ENCODE results near the gene ANP32D.
"Not testable (repeated sequence)": the region's sequence is repeated elsewhere in the genome, so short reads cannot be mapped to it uniquely, and the experiment has no call there.

The ANP32D gene

GRCh38 chr12:48455116-48455515, 17.2 kb upstream of the ANP32D start:
- Mint-ChIP-seq H3K4me3 (no peak overlapping the region), H3K27ac (no peak overlapping the region), H3K9me3 (peaks cover 2% of the 10 kb centered on the region), H3K27me3 (ENCODE audit: low read depth) (peaks cover 18% of the 10 kb centered on the region), H3K4me1 (no peaks in the 10 kb centered on the region), H3K36me3 (ENCODE audit: low read depth) (no peaks in the 10 kb centered on the region)
- no peak for TF ChIP-seq CTCF (IDR thresholded peaks at IDR 0.05; ENCODE audit: unreplicated experiment in 3 of 3)

GRCh38 chr12:48459259-48459658, 13.1 kb upstream of the ANP32D start:
- no peaks in the 10 kb centered on the region for H3K36me3 Mint-ChIP-seq (ENCODE audit: low read depth)
- H3K4me3 Mint-ChIP-seq = no peak overlapping the region
- peaks cover 14% of the 10 kb centered on the region for H3K27me3 Mint-ChIP-seq (ENCODE audit: low read depth)
- no peak for TF ChIP-seq CTCF (IDR thresholded peaks at IDR 0.05; ENCODE audit: unreplicated experiment in 3 of 3)
- H3K9me3 Mint-ChIP-seq = no peaks in the 10 kb centered on the region
- H3K4me1 Mint-ChIP-seq = no peaks in the 10 kb centered on the region
- no peak overlapping the region for H3K27ac Mint-ChIP-seq

- H3K9me3 Mint-ChIP-seq = peaks cover 57% of the 10 kb centered on the region
- H3K4me3 Mint-ChIP-seq; H3K4me1 Mint-ChIP-seq; H3K27me3 Mint-ChIP-seq (ENCODE audit: low read depth); H3K27ac Mint-ChIP-seq: not testable (repeated sequence)
- H3K36me3 Mint-ChIP-seq (ENCODE audit: low read depth) = peaks cover 15% of the 10 kb centered on the region
These were observed 3.3 kb upstream of the ANP32D start for GRCh38 chr12:48469027-48469426.

GRCh38 chr12:48473061-48473460, 702 bp downstream of the ANP32D start:
- peaks cover 15% of the 10 kb centered on the region for H3K36me3 Mint-ChIP-seq (ENCODE audit: low read depth)
- peaks cover 52% of the 10 kb centered on the region for H3K9me3 Mint-ChIP-seq
- no peaks in the 10 kb centered on the region for H3K4me1 Mint-ChIP-seq
- no peaks in the 10 kb centered on the region for H3K27me3 Mint-ChIP-seq (ENCODE audit: low read depth)
- no peak for TF ChIP-seq CTCF (IDR thresholded peaks at IDR 0.05; ENCODE audit: unreplicated experiment in 3 of 3)
- no peak overlapping the region for H3K4me3 Mint-ChIP-seq
- no peak overlapping the region for H3K27ac Mint-ChIP-seq

- not testable (repeated sequence) for H3K4me1 Mint-ChIP-seq; H3K4me3 Mint-ChIP-seq; H3K27ac Mint-ChIP-seq; H3K27me3 Mint-ChIP-seq (ENCODE audit: low read depth)
- Mint-ChIP-seq H3K9me3 (peaks cover 43% of the 10 kb centered on the region), H3K36me3 (ENCODE audit: low read depth) (peaks cover 11% of the 10 kb centered on the region)
These were observed 2.1 kb downstream of the ANP32D start for GRCh38 chr12:48474497-48474896.

GRCh38 chr12:48482198-48482597, 9.8 kb downstream of the ANP32D start, which contains the start of gene C12orf54:
Gene C12orf54 (plus strand): TSS chr12:48482498. CDS start chr12:48483297, 799 bp downstream.
- no peaks in the 10 kb centered on the region for H3K4me1 Mint-ChIP-seq
- peaks cover 15% of the 10 kb centered on the region for H3K27me3 Mint-ChIP-seq (ENCODE audit: low read depth)
- no peaks in the 10 kb centered on the region for H3K36me3 Mint-ChIP-seq (ENCODE audit: low read depth)
- TF ChIP-seq CTCF (IDR thresholded peaks at IDR 0.05; ENCODE audit: unreplicated experiment in 3 of 3) = no peak
- peaks cover 3% of the 10 kb centered on the region for H3K9me3 Mint-ChIP-seq
- no peak within 1 kb of the TSS for H3K4me3 Mint-ChIP-seq
- no peak within 1 kb of the TSS for H3K27ac Mint-ChIP-seq

- H3K9me3 Mint-ChIP-seq = peaks cover 3% of the 10 kb centered on the region
- TF ChIP-seq CTCF (IDR thresholded peaks at IDR 0.05; ENCODE audit: unreplicated experiment in 3 of 3) = no peak
- H3K27me3 Mint-ChIP-seq (ENCODE audit: low read depth) = peaks cover 15% of the 10 kb centered on the region
- no peaks in the 10 kb centered on the region for H3K36me3 Mint-ChIP-seq (ENCODE audit: low read depth)
- H3K27ac Mint-ChIP-seq = no peak overlapping the region
- H3K4me1 Mint-ChIP-seq = no peaks in the 10 kb centered on the region
- H3K4me3 Mint-ChIP-seq = no peak overlapping the region
These were observed 10.6 kb downstream of the ANP32D start for GRCh38 chr12:48482930-48483329.

Data from nephron (organoid).